NCI-H146 treated with DMSO at 0.1 percent for 48 hours (cell line): Measurements from ENCODE around the gene CD180.

ENCODE experiments used
- DNase-seq: peaks from one replicate; lab custom pipeline; 2025; ENCODE audit not compliant: unreplicated experiment; lab: John Stamatoyannopoulos, UW

The CD180 gene

GRCh38 chr5:67135381-67135984 lies 61.1 kb downstream of the CD180 start:
- DNase-seq, result no peak

GRCh38 chr5:67133776-67134175 lies 62.8 kb downstream of the CD180 start:
- no peak for DNase-seq

GRCh38 chr5:67133217-67133616 lies 63.4 kb downstream of the CD180 start:
- DNase-seq, result no peak

GRCh38 chr5:67129768-67130167 lies 66.8 kb downstream of the CD180 start:
- no peak for DNase-seq
